ENCODE measurements around the gene LAGE3. TPM values are rescaled to one million over a fixed set of nuclear protein-coding genes. Genes with fewer than 3 reads are reported as not detected.

Gene LAGE3
- total RNA-seq, 6 experiments from 2014 or later: 8.4 to 24.9 (median 10.8) TPM

DNA sequence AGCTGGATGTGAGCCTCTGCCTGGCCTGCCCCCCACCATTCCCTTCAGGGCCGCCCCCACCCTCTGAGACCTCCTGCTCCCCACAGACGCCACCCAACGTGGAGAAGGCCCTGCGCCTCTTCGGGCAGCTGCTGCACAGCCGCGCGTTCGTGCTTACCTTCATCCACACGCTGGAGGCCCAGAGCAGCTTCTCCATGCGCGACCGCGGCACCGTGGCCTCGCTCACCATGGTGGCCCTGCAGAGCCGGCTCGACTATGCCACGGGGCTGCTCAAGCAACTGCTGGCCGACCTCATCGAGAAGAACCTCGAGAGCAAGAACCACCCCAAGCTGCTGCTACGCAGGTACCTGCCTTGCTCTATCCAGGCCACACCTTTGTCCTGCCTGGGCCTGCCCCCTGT lies 10.9 kb downstream of the LAGE3 start:
- no peaks in the 10 kb centered on the region for H3K36me3 ChIP-seq
- DNase-seq: peak in 1 of 3 donors; percentile 13

DNA sequence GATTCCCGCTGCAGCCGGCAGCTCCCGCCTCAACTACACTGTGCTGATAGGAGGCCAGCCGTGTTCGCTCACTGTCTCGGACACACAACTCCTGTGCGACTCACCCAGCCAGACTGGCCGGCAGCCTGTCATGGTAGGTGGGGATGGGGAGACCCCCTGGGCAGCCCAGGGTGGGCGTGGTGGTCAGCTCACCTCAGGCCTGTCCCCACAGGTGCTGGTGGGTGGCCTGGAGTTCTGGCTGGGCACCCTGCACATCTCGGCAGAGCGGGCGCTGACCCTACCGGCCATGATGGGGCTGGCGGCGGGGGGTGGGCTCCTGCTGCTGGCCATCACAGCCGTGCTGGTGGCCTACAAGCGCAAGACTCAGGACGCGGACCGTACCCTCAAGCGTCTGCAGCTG lies 11.5 kb downstream of the LAGE3 start:
- TF ChIP-seq, protein P1, sequence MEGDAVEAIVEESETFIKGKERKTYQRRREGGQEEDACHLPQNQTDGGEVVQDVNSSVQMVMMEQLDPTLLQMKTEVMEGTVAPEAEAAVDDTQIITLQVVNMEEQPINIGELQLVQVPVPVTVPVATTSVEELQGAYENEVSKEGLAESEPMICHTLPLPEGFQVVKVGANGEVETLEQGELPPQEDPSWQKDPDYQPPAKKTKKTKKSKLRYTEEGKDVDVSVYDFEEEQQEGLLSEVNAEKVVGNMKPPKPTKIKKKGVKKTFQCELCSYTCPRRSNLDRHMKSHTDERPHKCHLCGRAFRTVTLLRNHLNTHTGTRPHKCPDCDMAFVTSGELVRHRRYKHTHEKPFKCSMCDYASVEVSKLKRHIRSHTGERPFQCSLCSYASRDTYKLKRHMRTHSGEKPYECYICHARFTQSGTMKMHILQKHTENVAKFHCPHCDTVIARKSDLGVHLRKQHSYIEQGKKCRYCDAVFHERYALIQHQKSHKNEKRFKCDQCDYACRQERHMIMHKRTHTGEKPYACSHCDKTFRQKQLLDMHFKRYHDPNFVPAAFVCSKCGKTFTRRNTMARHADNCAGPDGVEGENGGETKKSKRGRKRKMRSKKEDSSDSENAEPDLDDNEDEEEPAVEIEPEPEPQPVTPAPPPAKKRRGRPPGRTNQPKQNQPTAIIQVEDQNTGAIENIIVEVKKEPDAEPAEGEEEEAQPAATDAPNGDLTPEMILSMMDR (IDR thresholded peaks at IDR 0.05): no peak
- TF ChIP-seq POLR2A (IDR thresholded peaks at IDR 0.05): no peak
- Histone ChIP-seq H3K4me1 (no peaks in the 10 kb centered on the region), H3K36me3 (no peaks in the 10 kb centered on the region), H3K27ac (no peak overlapping the region), H3K4me3 (no peak overlapping the region), H3K9me3 (no peaks in the 10 kb centered on the region), H3K27me3 (no peaks in the 10 kb centered on the region)
- WGBS (ENCODE audit: insufficient coverage, low coverage, low lambda C conversion rate, missing lambda C conversion rate): 87% methylated on average over 3 of the region's 21 CpGs
- intact Hi-C loops (cut with DNase I): no loop called here
- ATAC-seq (no peak), DNase-seq (peak in 1 of 3 donors; percentile 12)

More for the DNA sequence above, 10.9 kb downstream of the LAGE3 start:
- H3K9me3 ChIP-seq: no peaks in the 10 kb centered on the region
- WGBS (ENCODE audit: insufficient coverage, low coverage, low lambda C conversion rate, missing lambda C conversion rate): 95% methylated on average over 7 of the region's 23 CpGs
- no peak overlapping the region for H3K4me3 ChIP-seq
- H3K4me1 ChIP-seq: no peaks in the 10 kb centered on the region
- H3K27ac ChIP-seq: no peak overlapping the region
- intact Hi-C loops (cut with DNase I): no loop called here
- TF ChIP-seq POLR2A (IDR thresholded peaks at IDR 0.05): no peak
- TF ChIP-seq, protein P1 (IDR thresholded peaks at IDR 0.05): no peak
- no peaks in the 10 kb centered on the region for H3K27me3 ChIP-seq
- ATAC-seq: no peak

DNA sequence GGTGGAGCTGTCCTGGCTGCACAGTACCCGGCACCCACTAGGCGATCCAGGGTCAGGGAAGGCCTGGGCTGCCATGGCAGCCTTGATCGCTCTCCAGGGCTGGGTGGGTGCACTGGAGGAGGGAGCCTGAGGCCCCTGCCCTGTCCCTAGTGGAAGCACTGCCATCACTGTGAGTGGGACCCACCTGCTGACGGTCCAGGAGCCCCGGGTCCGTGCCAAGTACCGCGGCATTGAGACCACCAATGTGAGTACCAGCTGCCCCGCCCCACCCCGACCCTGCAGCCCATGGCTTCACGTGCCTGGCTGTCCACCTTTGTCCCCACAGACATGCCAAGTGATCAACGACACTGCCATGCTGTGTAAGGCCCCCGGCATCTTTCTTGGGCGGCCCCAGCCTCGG lies 12.2 kb downstream of the LAGE3 start:
- no peaks in the 10 kb centered on the region for H3K4me1 ChIP-seq
- intact Hi-C loops (cut with DNase I): no loop called here
- no peaks in the 10 kb centered on the region for H3K27me3 ChIP-seq
- no CpG with 5 or more reads among the region's 15 CpGs for WGBS (ENCODE audit: insufficient coverage, low coverage, low lambda C conversion rate, missing lambda C conversion rate)
- DNase-seq (peak in 1 of 3 donors; percentile 12), ATAC-seq (no peak)
- no peaks in the 10 kb centered on the region for H3K36me3 ChIP-seq
- no peaks in the 10 kb centered on the region for H3K9me3 ChIP-seq
- H3K27ac ChIP-seq: no peak overlapping the region
- H3K4me3 ChIP-seq: no peak overlapping the region
- TF ChIP-seq, protein P1 (IDR thresholded peaks at IDR 0.05): no peak
- TF ChIP-seq POLR2A (IDR thresholded peaks at IDR 0.05): no peak

DNA sequence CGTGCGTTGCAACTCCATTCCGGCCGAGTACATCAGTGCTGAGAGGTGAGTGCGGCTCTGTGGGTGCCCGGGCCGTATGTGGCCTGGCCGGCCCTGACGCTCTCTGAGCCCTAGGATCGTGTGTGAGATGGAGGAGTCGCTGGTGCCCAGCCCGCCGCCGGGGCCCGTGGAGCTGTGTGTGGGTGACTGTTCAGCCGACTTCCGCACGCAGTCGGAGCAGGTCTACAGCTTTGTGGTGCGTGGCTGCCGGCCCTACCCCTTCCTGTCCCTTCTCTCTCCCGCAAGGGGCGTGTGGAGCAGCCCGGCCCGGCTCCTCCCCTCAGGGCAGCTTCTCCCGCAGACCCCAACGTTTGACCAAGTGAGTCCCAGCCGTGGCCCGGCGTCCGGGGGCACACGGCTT lies 13.0 kb downstream of the LAGE3 start:
- TF ChIP-seq POLR2A (IDR thresholded peaks at IDR 0.05): no peak
- TF ChIP-seq, protein P1 (IDR thresholded peaks at IDR 0.05): no peak
- intact Hi-C loops (cut with DNase I): no loop called here
- Histone ChIP-seq H3K27ac (no peak overlapping the region), H3K4me1 (no peaks in the 10 kb centered on the region), H3K27me3 (no peaks in the 10 kb centered on the region), H3K4me3 (no peak overlapping the region), H3K36me3 (no peaks in the 10 kb centered on the region), H3K9me3 (no peaks in the 10 kb centered on the region)
- no CpG with 5 or more reads among the region's 32 CpGs for WGBS (ENCODE audit: insufficient coverage, low coverage, low lambda C conversion rate, missing lambda C conversion rate)
- ATAC-seq (no peak), DNase-seq (no peak)

DNA sequence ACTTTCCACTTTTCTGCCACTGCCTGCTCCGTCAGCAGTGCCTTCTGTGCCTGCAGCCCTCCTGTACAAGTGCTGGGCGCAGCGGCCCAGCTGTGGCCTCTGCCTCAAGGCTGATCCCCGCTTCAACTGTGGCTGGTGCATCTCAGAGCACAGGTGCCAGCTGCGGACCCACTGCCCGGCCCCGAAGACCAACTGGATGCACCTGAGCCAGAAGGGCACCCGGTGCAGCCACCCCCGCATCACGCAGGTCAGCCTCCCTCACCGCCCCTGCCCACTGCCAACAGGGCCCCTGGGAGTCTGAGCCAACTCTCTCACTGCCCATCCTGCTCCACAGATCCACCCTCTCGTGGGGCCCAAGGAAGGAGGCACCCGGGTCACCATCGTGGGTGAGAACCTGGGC lies 13.5 kb downstream of the LAGE3 start:
- Histone ChIP-seq H3K4me3 (no peak overlapping the region), H3K27me3 (no peaks in the 10 kb centered on the region), H3K27ac (no peak overlapping the region), H3K36me3 (no peaks in the 10 kb centered on the region), H3K9me3 (no peaks in the 10 kb centered on the region), H3K4me1 (no peaks in the 10 kb centered on the region)
- ATAC-seq (no peak), DNase-seq (no peak)
- WGBS (ENCODE audit: insufficient coverage, low coverage, low lambda C conversion rate, missing lambda C conversion rate): no CpG with 5 or more reads among the region's 14 CpGs
- TF ChIP-seq POLR2A (IDR thresholded peaks at IDR 0.05): no peak
- TF ChIP-seq, protein P1 (IDR thresholded peaks at IDR 0.05): no peak
- intact Hi-C loops (cut with DNase I): no loop called here

Measured in right lobe of liver (tissue), 6 donors.